ENCODE data around the gene IL11.
A peak's percentile ranks its signal among the peaks of the same experiment; 100 is the strongest.

IL11 gene

GRCh38 chr19:55384131-55384919 is 14.1 kb upstream of the IL11 start, which contains the start of gene TMEM238:
Gene TMEM238 (minus strand): TSS chr19:55384292. CDS start chr19:55384259, 33 bp downstream.
- no peak for ATAC-seq
- TF ChIP-seq TSHZ2 (CRISPR knock-in tag; IDR thresholded peaks at IDR 0.05) (no peak), POU6F1 (CRISPR knock-in tag; IDR thresholded peaks at IDR 0.05; ENCODE audit: borderline replicate concordance, low read depth) (no peak), OSR1 (CRISPR knock-in tag; IDR thresholded peaks at IDR 0.05) (no peak), SNAI2 (CRISPR knock-in tag; IDR thresholded peaks at IDR 0.05) (no peak), BACH2 (CRISPR knock-in tag; IDR thresholded peaks at IDR 0.05; ENCODE audit: borderline replicate concordance) (no peak), GLIS3 (CRISPR knock-in tag; IDR thresholded peaks at IDR 0.05) (no peak), ZNF565 (CRISPR knock-in tag; conservative IDR thresholded peaks at IDR 0.05; ENCODE audit: low read depth) (no peak)
- TF ChIP-seq, protein P1, sequence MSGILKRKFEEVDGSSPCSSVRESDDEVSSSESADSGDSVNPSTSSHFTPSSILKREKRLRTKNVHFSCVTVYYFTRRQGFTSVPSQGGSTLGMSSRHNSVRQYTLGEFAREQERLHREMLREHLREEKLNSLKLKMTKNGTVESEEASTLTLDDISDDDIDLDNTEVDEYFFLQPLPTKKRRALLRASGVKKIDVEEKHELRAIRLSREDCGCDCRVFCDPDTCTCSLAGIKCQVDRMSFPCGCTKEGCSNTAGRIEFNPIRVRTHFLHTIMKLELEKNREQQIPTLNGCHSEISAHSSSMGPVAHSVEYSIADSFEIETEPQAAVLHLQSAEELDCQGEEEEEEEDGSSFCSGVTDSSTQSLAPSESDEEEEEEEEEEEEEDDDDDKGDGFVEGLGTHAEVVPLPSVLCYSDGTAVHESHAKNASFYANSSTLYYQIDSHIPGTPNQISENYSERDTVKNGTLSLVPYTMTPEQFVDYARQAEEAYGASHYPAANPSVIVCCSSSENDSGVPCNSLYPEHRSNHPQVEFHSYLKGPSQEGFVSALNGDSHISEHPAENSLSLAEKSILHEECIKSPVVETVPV (CRISPR knock-in tag; IDR thresholded peaks at IDR 0.05) = no peak

DNA sequence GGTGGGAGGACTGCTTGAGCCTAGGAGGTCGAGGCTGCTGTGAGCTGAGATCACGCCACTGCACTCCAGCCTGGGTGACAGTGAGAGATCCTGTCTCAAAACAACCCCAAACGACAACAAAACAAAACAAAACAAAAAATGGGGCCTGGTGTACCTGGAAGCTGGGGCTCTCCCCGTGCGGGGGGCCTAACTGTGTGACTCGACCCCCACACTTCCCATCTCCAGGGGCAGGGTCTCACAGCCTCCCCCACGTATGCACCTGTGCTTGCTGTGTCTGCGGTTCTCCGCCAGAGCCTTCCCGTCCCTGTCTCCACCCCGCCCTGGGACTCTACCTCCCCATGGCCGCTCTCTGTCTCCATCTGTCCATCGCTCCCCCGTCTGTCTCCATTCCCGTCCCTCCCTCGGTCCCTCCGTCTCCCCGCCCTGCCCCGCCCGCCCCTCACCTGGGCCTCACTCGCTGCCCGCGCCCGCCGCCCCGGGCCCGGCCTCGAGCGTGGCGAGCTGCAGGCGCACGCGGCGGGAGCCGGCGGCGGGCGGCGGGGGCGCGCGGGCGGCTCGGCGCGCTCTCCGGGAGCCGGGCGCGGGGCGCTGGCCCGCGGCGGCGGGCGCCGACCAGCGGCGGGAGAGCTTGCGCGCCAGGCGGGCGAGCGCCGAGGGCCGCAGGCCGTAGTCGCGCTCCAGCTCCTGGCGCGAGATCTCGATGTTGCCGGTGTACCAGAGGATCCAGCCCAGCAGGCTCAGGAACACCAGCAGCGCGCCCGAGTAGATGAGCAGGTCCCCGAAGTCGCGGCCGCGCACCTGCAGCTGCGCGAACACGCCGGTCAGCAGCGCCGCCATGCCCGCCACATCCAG is 13.2 kb upstream of the IL11 start:
- ATAC-seq = peak; percentile 6; the same call in 2 of the 3 replicates

More for the DNA sequence above, 13.2 kb upstream of the IL11 start:
- no peak for TF ChIP-seq TSHZ2 (CRISPR knock-in tag; IDR thresholded peaks at IDR 0.05)
- TF ChIP-seq CSDC2 (CRISPR knock-in tag; IDR thresholded peaks at IDR 0.05) = no peak
- no peak for TF ChIP-seq ZFP30 (CRISPR knock-in tag; IDR thresholded peaks at IDR 0.05)
- no peak for TF ChIP-seq TCF4 (CRISPR knock-in tag; IDR thresholded peaks at IDR 0.05; ENCODE audit: borderline replicate concordance)
- TF ChIP-seq ZC3H10 (CRISPR knock-in tag; IDR thresholded peaks at IDR 0.05) = no peak
- TF ChIP-seq ZNF565 (CRISPR knock-in tag; conservative IDR thresholded peaks at IDR 0.05; ENCODE audit: low read depth) = no peak
- TF ChIP-seq BACH2 (CRISPR knock-in tag; IDR thresholded peaks at IDR 0.05; ENCODE audit: borderline replicate concordance) = no peak
- TF ChIP-seq, protein P2, sequence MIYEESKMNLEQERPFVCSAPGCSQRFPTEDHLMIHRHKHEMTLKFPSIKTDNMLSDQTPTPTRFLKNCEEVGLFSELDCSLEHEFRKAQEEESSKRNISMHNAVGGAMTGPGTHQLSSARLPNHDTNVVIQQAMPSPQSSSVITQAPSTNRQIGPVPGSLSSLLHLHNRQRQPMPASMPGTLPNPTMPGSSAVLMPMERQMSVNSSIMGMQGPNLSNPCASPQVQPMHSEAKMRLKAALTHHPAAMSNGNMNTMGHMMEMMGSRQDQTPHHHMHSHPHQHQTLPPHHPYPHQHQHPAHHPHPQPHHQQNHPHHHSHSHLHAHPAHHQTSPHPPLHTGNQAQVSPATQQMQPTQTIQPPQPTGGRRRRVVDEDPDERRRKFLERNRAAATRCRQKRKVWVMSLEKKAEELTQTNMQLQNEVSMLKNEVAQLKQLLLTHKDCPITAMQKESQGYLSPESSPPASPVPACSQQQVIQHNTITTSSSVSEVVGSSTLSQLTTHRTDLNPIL (CRISPR knock-in tag; IDR thresholded peaks at IDR 0.05; ENCODE audit: low read depth) = no peak
- no peak for TF ChIP-seq RARB (CRISPR knock-in tag; IDR thresholded peaks at IDR 0.05)
- no peak for TF ChIP-seq PATZ1 (CRISPR knock-in tag; IDR thresholded peaks at IDR 0.05; ENCODE audit: borderline replicate concordance)
- TF ChIP-seq POU6F1 (CRISPR knock-in tag; IDR thresholded peaks at IDR 0.05; ENCODE audit: borderline replicate concordance, low read depth) = no peak
- TF ChIP-seq TOX (CRISPR knock-in tag; IDR thresholded peaks at IDR 0.05; ENCODE audit: borderline replicate concordance) = no peak
- TF ChIP-seq, protein P1 (CRISPR knock-in tag; IDR thresholded peaks at IDR 0.05) = no peak
